Prostate gland (tissue), 2 donors: ENCODE measurements around the gene TMEM135.

ENCODE experiments used
- POLR2A ChIP-seq: fragments of 450-650 bp; IDR thresholded peaks from one replicate; pipeline ENCODE4 v1.6.1; 2016; ENCODE audit warnings: antibody characterized with exemption, mild to moderate bottlenecking
- POLR2AphosphoS5 ChIP-seq: sonication (generic); formaldehyde crosslinking; IDR thresholded peaks from one replicate; pipeline ENCODE4 v1.6.1; 2017; ENCODE audit warnings: antibody characterized with exemption
- TF ChIP-seq, protein P1 (sequence below), 4 experiments: fragments of 200-600 bp in 2 of 4; fragments of 450-650 bp in 2 of 4; sonication (generic) in 2 of 4; IDR thresholded peaks; 1 replicate in 3 of 4; 2 replicates in 1 of 4; pipeline ENCODE4 v1.5.1; 2016 to 2019; ENCODE audit warnings: antibody characterized with exemption in 4 of 4, mild to moderate bottlenecking in 2 of 4, moderate library complexity in 2 of 4

DNA sequence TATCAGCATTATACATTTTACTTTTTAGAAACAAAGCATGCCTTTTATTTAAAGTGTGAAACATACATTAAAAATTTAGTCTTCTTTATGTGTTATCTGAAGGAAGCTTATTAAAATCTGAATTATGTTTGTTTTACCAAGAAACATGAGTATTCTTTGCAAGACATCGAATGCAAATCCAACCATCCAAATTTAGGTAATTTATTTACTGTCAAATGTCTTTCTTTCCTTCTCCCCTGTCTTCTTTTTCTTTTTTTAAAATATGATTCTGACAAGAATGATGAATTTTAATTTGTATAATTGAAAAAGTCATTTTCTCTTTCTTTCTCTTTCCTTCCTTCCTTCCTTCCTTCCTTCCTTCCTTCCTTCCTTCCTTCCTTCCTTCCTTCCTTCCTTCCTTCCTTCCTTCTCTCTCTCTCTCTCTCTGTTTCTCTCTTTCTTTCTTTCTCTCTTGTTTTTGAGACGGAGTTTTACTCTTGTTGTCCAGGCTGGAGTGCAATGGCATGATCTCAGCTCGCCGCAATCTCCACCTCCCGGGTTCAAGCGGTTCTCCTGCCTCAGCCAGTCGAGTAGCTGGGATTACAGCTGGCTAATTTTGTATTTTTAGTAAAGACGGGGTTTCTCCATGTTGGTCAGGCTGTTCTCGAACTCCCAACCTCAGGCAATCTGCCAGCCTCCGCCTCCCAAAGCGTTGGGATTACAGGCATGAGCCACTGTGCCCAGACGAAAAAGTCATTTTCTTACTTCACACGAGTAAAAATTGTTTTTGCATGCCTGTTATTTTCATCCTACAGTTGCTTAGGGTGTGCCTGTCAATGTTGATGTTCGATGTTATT lies 157.5 kb downstream of the TMEM135 start:
- TF ChIP-seq POLR2AphosphoS5 = no peak
- TF ChIP-seq POLR2A = no peak
- TF ChIP-seq, protein P1, sequence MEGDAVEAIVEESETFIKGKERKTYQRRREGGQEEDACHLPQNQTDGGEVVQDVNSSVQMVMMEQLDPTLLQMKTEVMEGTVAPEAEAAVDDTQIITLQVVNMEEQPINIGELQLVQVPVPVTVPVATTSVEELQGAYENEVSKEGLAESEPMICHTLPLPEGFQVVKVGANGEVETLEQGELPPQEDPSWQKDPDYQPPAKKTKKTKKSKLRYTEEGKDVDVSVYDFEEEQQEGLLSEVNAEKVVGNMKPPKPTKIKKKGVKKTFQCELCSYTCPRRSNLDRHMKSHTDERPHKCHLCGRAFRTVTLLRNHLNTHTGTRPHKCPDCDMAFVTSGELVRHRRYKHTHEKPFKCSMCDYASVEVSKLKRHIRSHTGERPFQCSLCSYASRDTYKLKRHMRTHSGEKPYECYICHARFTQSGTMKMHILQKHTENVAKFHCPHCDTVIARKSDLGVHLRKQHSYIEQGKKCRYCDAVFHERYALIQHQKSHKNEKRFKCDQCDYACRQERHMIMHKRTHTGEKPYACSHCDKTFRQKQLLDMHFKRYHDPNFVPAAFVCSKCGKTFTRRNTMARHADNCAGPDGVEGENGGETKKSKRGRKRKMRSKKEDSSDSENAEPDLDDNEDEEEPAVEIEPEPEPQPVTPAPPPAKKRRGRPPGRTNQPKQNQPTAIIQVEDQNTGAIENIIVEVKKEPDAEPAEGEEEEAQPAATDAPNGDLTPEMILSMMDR (IDR thresholded peaks at IDR 0.05) = no peak
